HG02981 (cell line): ENCODE results near the gene CACTIN.
"Not testable (repeated sequence)": the region's sequence is repeated elsewhere in the genome, so short reads cannot be mapped to it uniquely, and the experiment has no call there.

Experiments used
- ATAC-seq: cut with Tn5 transposase; IDR thresholded peaks from one replicate; pipeline ENCODE4 v1.9.1; 2021; ENCODE audit warnings: mild to moderate bottlenecking, moderate library complexity; ENCODE audit not compliant: unreplicated experiment

Gene CACTIN

DNA sequence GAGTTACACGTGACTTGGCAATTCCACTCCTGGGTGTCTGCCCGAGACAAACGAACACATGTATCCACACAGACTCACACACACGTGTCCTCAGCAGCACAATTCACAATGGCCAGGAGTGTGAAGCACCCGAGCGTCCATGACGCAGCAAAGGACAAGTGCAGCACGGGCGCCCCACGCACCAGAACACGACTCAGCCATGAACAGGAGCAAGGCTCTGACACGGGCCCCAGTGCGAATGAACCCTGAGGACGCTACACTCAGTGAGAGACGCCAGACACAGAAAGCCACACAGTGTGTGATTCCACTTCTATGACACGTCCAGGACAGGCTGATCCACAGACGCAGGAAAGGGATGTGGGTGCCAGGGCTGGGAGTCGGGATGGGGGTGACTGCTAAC, 37.2 kb upstream of the CACTIN start:
- ATAC-seq = no peak

DNA sequence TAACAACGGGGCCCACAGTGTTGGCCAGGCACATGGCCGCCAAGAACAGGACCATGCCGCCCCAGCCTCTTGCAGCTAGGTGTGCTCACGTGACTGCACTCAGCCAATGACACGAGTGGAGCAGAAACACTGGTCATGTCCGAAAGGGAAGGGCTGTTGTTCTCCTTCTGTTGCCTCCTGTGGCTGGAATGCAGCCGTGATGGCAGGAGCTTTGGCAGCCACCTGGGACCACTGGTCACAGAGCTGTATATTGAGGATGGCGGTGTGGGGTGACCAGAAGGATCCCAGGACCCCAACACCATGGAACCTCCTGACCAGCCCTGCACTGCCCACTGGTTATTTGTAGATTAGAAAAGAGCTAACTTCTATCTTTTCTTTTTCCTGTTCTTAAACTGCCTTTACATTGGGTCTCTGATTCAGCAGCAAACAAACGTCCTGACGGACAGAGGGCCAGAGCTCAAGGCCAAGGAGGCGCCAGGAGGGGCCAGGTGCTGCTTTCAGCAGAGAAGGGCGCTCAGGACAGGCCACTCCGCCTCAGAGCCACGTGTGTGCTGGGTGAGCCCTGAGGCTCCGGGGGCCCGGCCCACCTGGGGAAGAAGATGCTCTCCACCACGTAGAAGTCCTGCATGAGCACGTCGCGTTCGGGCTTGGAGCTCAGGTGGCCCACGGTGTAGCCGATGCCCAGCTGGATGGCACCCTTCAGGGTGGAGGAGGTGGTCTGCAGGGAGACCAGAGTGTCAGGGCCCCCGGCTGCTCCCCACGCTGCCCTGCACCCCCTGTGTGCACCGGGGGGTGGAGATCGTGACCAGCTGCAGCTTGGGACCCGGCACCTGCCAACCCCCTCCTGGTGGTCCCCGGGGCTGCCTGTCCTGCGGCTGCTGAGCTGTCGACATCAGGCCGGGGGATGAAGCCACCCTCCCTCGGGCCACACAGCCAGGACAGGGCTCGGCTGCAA, 35.0 kb upstream of the CACTIN start:
- ATAC-seq = no peak

DNA sequence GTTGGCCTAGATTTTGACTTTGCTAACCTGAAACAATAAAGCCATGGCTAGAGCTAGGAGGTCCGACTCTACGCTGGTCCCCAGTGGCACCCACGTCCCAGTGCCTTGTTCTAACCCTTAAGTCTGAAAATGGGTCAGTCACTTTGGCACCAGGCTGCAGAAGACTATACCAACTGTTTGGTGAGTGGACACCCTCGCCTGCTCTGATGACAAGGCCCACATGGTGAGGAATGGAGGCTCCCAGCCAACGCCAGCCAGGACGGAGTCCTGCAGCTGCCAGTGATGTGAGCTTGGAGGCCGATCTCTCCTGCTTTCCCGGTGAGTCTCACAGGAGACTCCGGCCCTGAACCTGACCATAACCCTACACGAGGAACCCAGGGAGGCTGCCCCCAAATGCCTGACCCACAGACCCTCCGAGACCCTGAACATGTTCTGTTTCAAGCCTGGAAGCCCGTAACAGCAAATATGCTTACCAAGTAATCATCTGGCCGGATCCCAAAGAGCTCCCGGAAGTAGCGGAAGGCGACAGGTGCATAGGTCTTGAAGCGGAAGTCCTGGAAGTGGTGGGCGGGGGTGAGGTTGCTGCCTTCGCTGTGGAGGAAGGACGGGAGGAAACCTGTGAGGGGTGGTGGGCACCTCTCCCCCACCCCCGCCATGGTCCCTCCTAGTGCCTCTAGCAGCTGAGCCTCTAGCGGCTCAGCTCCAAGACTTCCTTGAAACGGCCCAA, 34.1 kb upstream of the CACTIN start:
- ATAC-seq = no peak

DNA sequence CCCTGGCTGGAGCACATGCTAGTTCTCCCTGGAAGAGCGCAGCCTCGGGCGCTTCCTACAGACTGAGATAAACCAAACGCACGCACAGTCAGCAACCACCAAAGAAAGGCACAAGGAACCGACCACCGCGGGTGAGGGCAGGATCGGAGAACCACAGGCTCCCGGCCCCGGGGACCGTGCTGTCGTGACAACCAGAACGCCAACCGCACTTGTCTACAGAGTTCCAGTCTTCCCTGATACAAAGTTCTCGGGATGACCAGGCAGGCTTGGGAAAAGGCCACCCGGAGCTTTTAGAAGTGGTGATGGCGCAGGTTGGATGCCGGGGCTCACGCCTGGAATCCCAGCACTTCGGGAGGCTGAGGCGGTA, 33.1 kb upstream of the CACTIN start:
- ATAC-seq = no peak

DNA sequence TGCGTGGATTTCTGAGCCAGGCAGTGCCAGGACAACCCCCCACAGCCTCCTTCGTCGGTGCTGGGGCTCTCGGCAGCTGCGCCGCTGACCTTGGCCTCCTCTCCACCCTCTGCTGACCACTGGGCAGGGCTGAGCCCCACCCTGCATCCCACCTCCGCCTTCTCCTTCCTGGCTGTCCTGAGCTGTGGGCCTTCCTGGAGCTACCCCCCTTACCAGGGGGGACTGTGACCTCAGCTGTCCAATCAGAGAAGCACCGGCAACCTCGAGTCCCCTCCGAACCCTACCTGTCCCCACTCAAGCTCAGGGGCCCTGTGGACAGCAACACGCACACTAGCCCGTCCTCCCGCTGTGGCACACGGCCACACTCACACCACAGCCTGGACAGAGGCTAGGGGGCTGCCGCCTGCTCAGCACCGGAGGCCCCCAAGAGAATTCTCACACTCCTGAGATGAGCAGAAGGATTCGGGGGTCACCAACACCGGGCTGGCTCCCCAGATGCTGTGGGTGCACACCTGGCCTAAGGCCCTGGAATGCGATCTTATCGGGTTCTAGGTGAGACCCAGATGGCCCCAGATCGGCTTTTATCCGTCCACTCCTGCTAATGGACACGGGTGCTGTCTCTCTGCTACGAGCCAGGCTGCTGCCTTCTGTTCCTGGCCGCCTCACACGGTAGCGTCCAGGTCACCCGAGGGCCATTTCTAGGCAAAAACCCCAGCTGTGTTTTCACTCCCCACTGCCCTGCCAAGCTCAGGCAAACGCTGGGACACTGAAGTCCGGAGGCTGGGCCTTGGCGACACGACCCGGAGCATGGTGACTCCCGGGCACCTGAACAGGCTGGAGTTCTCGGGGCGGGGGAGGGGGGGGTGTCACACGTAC, 32.5 kb upstream of the CACTIN start:
- no peak for ATAC-seq

DNA sequence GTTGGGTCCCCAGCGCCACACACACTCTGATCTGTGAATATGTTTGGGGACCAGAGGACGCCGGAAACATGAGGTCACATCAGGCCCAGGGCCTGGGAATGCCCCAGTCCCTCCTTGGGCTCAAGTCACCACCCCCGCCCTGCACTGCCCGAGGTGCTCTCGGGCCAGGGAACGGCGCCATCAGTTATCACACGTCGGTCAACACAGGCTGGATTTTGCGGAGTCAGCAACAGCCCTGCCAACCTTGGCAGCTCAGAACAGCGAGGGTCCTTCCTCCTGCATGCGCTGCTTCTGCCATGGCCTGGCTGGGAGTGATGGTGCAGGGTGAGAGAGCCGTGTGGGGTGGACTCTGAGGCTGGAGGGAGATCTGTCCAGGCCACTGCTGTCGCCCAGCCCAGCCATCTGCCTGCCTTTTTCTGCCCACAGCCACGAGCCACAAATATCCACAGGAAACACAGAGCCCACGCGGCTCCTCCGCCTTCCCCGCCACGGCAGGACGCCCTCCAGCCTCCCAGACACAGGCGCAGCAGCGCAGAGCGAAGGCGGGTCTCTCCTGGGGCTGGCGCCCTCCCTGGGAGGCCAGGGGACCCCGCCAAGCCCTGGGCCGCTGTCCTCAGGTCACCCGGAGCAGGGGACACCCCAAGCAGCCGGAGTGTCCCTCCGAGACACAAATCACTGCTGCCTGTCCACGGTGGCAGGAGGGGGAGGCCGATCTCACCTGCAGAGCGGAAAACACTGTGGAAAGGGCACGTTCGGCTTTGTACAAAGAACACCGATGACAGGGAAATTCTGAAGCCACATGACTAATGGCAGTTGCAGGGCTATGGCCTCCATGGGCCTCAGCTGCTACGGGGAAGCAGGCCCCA, 31.6 kb upstream of the CACTIN start:
- no peak for ATAC-seq

DNA sequence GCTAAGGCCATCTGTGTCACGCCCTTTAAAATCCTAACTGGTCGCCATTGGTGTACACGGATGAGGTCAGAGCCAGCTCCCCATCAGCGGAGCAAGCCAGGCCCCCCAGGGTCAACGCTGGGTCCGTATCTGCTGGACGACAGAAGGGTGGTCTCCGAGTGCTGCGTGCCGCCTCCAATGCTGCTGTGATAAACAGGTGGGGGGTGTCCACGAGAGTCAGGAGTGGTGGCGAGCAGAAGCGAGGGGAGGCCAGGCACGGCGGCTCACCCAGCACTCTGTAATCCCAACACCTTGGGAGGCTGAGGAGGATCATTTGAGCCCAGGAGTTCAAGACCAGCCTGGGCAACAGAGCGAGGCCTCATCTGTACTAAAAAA, 30.8 kb upstream of the CACTIN start:
- ATAC-seq = no peak

DNA sequence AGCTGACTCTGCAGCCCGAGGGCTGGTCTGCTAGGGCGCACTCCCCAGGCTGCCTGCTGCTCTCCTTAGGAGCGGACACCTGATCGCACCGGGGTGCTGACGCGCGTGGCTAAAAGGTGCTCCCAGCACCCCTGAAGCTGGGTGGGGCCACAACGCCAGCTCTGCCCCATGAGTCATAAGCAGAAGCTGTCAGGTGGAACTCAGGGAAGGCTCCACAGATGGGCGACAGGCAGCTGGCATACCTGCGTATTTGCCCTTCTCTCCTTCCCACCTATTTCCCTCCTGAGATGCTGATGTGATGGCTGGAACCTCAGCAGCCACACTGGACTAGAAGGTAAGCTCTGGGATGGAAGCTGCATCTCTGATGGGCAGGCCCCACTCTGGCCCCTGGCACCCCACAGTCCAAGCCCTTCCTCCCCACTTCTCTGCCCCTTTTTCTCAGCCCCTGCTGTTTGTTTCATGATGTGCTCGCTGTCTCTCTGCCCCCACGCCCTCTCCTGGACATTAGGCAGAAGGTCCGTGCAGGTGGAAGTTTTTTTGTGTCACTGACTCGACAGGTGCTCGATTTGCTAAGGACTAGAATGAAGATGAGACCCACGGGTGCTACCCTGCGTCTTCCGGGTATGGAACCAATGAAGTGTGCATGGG, 30.3 kb upstream of the CACTIN start:
- no peak for ATAC-seq

DNA sequence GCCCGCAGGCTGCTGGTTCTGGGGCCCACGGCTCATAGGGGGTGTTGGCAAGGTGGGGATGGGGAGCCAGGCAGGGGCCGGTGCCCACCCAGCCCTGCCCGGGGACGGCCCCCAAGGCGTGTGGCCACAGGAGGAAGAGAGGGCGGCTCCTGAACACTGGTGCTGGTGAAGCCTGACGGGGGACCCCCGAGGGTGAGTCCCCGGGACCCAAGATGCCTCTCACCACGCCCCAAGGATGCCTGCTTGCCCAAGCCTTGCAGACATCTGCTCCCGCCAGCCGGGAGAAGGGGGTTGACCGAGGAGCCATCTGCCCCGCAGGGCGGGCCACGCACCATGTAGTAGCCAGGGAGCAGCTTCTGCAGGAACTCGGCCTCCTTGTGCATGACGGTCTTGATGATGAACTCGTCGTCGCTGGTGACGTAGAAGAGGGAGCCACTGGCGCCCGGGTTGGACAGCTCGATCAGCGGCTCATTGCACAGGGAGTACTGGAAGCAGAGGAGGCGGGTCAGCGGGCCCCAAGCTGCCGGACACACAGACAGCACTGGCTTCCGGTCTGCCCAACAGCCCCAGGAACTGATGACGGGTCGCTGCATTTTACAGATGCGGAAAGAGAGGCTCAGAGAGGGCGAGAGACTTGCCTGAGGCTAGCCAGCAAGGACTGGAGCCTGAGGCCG, 29.6 kb upstream of the CACTIN start:
- no peak for ATAC-seq

DNA sequence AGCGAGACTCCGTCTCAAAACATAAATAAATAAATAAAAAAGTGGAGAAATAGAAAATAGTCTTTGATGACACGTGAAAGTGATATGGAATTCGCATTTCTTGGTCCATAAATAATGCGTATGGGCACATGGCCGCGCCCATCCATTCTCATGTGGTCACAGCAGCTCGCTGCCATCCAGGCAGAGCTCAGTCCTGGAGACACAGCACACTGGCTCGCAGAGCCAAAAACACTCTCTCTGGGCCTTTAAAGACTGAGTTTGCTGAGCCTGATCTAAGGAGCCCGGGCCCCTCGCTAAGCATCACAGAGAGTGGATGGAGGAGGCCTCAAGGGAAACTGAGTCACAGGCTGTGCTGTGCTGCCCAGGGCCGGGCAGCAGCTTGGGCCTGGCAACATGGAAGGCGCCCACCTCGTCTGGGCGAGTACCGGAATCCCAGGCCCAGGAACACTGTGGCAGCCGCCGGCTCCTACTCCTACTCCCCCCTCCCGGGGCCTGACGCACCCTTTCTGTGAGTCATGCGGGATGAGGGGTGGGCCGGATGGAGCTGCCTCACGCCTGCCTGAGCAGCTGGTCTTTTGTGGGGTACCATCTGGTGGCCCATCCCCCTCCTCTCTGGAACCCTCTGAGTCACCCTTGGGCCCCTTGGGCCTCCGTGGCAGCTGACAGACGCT, 28.9 kb upstream of the CACTIN start:
- no peak for ATAC-seq

DNA sequence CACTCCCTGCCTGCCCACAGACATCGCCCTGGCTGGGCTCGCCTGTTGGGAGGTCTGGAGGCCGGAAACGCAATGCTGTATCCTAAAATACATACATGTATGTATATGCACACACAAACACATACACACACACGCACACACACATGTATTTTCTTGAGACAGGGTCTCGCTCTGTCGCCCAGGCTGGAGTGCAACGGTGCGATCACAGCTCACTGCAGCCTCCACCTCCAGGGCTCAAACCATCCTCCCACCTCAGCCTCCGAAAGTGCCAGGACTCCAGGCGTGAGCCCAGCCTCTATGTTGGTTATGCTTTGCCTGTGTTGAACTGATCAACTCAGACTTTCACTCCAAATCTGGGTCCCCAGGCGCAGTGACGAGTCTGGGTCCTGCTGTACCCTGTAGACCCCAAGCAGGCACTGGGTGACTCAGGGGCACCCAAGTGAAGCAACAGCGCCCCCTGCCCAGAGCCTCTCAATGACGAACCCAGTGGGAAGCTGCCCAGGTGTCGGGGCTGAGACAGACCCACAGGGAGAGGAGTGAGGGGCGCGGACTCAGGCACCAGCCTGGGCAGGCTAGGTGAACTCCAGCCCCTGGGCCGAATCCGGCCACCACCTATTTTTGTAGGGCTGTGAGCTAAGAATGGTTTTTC, 27.4 kb upstream of the CACTIN start:
- no peak for ATAC-seq

DNA sequence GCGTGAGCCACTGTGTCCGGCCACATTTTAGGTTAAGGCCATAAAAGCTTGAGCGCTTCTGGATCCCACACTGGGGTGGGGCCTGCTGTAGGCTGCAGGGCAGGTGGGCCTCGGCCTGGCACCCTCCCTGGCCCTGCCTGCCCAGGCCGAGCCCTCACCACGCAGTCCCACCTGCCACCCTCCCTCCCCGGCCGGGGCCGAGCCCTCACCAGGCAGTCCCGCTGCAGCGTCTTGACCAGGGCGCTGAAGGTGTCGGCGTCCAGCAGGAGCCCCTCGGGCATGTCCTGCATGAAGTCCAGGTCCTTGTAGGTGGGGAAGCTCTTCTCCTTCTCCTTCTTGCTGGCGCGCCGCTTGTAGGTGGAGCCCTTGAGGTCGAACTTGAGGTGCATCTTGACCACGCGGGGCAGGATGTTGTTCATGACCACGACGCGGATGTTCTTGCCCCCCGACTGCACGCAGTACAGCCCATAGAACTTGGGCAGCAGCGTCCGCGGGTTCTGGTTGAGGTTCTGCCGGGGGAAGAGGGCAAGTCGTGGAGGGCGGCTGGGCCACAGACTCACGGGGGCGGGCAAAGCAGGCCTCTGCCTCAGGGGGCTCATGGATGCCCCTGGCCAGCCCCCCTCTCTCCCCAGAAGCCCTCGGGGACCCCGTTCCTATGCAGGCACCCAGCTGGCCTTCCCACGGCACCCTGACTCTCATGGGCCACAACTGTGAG, 26.6 kb upstream of the CACTIN start:
- ATAC-seq = no peak

DNA sequence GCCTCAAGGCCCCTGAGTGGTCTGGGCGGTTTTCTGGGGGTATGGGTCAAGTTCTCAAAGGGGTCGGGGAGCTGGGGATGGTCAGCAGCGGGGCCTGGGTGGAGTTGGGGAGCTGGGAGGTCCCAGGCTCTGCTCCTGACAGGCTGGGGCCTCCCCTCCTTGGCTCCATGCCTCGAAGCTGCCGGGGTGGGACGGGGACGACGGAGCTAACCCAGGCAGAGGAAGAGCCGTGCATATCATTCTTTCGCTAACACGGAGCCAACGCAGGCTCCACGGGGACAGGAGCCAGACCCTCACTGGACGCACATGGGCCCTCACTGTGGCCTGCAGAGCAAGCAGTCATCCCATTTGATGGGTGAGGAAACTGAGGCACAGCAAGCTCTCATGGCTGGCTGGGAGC, 25.8 kb upstream of the CACTIN start:
- ATAC-seq = no peak

DNA sequence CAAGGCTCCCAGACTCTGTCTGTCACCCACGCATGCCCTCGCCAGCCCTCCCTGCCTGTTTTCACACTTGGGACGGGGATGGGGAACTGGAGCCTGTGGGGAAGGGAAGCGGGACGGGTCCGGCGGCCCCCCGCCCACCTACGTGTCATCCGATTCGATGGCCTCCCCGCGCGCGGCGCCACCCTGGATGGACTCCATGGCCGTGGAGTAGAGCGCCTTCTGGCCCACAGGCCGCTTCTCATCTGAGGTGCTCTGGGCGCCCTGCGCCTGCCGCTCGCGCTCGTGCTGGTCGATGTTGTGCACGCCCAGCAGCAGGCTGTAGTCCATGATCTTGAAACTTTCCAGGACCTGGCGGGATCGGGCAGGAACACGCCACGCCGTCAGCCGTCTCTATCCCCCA, 25.1 kb upstream of the CACTIN start:
- no peak for ATAC-seq

DNA sequence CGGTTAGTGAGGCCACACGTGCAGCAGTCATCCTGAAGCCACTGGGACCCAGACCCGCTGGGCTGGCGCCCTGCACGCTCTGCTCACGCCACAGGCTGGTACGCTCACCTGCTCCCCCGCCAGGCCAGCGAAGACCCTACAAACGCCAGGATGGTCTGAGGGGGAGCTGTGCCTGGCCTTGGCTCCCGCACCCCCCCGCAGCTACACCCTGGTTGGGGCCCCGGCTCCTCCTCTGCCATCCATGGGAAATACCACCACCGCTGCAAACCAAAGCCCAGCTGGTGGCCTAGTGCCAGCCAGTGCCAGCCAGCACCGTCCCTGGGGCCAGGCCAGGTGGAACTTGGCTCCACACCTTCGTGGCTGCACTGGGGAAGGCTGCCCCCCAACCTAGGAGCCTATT, 23.3 kb upstream of the CACTIN start:
- no peak for ATAC-seq

DNA sequence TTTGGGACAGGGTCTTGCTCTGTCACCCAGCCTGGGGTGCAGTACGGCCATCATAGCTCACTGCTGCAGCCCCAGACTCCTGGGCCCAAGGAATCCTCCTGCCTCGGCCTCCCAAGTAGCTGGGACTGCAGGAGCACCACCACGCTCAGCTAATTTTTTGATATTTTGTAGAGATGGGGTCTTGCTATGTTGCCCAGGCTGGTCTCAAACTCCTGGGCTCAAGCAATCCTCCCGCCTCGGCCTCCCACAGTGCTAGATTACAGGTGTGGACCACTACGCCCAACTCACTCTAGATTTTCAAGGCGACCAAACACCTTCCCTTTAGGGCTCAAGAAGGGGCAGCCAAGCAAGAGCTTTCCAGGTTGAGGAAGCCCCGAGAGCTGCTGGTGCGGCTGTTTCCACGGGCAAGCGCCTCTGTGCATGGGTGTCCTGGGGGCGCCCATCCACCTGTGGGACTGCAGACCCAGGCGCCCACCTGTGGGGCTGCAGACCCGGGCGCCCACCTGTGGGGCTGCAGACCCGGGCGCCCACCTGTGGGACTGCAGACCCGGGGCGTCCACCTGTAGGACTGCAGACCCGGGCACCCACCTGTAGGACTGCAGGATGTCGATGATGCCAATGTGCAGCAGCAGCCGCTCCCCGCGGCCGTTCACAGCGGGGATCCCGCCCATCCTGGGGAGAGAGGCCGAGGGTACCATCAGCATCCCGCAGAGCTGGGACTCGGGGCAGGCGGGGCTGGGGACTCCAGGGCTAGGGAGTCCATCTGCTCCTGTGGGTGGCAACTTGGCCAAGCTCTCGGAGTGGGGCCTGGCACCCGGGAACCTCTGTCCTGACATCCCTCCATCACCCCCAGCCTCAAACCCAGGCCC, 21.7 kb upstream of the CACTIN start:
- ATAC-seq = no peak

DNA sequence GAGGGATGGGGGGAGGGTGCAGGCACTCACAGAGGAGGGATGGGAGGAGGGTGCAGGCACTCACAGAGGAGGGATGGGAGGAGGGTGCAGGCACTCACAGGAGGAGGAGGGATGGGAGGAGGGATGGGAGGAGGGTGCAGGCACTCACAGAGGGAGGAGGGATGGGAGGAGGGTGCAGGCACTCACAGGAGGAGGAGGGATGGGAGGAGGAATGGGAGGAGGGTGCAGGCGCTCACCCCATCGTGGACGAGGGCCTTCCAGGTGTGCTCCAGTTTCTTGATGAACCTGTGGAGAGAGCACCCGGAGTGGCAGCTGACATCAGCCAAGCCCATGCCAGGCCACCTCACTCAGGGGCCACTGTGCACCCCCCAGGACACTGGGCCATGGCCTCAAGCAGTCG, 20.5 kb upstream of the CACTIN start:
- ATAC-seq = not testable (repeated sequence)
